Measurements from ENCODE around the gene SLC8B1.

The SLC8B1 gene

DNA sequence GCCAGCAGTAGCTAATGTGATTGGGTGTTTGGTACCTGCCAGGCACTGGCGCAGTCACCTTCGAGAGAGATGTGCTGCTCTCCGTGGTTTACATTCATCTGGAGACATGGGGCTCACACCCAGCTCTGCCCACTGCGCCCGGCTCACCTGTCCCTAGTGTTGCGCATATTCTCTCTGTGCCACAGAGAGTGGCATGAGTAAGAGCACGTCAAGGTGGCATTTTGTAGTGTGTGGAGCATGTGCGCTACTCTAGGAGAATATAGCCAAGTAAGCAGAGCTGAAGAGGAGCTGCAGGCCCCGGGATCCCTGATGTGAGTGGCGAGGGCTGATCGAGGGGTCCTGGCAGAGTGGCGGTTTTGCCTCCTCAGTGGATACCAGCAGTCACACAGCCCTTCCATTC, 66.8 kb downstream of the SLC8B1 start:
- FAIRE-seq = no peak

DNA sequence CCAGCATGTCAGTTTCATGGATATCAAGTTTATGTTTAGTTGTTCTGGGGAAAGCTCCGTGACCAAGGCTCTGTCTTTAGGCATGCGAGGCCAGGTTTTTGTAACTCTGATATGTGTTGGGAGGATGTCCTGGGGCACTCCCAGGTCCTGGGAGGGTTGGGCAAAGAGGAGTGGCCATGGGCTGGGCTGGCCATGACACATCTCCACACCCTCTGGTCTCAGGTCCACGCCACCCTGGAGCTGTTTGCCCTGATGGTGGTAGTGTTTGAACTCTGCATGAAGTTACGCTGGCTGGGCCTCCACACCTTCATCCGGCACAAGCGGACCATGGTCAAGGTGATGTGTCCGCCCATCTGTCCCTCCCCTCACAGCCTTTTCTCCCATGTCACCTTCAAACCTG, 67.3 kb downstream of the SLC8B1 start:
- FAIRE-seq = no peak

DNA sequence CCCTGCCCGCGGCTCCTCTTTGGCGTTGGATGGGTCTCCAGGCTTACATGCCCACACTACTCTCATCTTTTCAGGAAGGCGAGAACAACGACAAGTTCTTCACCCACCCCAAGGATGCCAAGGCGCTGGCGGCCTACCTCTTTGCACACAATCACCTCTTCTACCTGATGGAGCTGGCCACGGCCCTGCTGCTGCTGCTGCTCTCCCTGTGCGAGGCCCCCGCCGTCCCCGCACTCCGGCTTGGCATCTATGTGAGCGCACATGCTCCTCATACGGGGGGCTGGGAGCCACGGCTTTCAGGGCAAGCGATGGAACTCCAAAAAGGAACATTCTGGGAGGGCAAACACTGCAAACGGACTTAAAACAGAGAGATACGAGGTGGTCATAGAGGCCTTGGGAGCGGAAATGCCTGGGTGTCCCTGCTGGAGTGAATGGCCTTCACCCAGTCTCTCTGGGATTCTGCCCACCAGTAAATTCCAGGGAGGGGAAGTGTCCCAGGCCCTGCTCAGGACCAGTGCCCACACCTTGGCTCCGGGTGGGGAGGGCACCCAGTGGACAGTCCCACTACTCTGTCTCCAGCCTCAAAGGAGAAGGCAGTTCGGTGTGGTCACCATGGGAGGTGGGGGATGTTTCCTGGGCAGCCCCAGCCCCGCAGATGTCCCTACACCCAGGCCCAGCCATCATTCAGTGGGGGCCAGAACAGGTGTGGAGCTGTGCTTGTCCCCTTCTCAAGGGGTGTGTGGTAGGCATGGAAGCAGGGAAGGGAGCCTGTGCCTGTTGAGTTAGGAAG, 68.6 kb downstream of the SLC8B1 start:
- no peak for FAIRE-seq

DNA sequence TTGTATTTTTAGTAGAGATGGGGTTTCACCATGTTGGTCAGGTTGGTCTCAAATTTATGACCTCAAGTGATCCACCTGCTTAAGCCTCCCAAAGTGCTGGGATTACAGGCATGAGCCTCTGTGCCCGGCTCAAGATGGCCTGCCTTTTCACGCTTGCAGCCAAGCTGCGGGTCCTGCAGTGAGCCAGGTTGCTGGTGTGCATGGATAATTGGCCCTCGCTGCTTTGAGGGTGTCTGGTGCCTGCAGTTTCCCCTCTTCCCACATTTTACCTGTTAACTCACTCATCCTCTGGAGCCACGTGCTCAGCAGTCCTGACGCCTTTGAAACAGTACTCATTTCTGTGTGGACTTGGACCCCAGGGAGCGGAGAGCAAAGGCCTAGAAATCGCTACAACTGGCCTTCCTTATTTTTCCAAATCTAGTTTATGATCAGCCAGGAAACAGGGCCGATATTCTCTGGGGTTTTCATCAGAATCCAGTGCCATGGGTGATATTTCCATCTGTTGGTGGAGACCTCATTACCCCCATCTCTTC, 71.4 kb downstream of the SLC8B1 start:
- no peak for FAIRE-seq

DNA sequence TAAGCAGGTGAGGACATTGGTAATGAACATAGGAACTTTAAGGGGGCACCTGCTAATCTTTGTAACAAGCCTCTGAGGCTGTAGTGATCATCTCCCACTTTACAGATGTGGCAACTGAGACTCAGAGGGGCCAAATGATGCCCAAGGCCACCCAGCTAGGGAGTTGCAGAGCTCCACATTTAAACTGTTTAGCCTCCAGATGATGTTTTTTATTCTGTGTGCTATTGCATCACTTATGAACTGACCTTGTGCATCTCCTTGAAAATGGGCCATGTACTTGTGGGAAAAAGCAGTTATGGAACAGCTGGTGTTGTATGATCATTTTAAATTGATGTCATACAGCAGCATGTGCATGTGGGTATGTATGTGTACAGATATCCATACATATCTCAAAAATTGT, 72.2 kb downstream of the SLC8B1 start:
- no peak for FAIRE-seq

DNA sequence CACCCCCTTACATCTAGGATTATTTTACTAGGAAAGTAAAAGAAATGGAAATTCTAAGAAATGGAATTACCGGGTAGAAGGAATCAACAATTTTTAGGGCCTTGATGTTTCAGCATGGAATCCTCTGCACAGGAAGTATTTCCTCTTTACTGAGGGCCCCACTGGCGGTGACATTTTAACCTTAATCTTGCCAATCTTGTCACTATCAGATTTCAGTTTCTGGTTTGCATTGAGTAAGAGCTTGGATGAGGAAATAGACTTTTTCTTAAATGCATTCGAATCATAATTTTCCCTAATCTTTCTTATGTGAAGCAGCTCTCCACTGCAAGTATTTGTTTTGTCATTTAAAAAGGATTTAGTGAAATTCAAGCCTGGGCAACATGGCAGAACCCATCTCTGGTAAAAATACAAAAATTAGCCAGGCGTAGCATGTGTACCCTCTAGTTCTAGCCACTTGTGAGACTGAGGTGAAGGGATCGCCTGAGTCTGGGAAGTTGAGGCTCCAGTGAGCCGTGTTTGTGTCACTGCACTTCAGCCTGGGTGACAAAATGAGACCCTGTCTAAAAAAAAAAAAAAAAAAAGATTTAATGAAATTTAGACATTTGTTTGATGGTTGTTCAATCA, 73.0 kb downstream of the SLC8B1 start:
- no peak for FAIRE-seq

DNA sequence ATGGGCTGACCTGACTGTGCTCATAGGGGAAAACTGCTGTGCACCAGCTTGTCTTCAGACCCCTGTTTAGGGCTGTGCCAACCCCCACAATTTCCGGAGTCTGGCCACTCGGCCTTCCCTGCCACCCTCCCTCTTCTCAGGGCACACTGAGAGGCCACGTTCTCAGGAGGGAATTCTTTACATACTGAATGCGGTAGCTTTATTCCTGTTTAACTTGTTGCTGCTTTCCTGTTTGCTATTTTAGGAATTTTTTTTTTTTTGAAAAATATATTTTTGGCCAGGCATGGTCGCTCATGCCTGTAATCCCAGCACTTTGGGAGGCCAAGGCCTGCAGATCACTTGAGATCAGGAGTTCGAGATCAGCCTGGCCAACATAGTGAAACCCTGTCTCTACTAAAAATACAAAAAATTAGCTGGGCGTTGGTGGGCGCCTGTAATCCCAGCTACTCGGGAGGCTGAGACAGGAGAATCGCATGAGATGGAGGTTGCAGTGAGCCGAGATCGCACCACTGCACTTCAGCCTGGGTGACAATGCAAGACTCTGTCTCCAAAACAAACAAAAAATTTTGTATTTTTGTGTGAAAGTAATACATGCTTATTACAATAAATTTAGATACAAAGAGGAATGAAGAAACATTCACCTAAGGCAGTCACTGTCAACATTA, 74.1 kb downstream of the SLC8B1 start:
- FAIRE-seq = no peak

DNA sequence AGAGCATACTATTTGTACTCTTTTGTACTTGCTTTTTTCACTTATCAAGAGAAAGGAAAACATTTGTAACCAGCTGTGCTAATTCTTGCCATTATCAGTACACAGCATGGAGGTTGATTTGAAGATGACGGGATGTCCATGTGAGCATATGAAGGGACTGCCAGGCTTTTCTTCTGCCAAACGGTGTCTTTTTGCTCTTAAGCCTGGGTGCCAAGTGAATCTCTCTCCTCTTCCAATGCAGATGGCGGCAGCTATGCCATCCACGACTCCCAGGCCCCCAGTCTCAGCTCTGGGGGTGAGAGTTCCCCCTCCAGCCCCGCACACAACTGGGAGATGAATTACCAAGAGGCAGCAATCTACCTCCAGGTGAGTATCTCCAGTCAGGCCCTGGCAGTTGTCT, 74.8 kb downstream of the SLC8B1 start:
- no peak for FAIRE-seq

DNA sequence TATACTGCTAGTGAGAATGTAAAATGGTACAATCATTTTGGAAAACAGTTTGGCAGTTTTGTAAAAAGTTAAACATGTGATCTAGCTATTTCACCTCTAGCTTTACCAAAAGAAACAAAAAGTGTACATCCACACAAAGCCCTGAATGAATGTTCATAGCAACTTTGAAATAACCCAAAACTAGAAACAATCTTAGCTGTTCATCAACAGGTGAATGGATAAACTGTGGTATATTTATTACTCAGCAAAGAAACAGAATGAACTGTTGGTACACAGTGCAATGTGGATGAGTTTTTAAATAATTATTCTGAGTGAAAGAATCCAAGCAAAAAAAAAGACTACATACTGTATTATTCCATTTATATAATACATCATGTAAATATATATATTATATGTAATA, 77.3 kb downstream of the SLC8B1 start:
- FAIRE-seq = no peak

DNA sequence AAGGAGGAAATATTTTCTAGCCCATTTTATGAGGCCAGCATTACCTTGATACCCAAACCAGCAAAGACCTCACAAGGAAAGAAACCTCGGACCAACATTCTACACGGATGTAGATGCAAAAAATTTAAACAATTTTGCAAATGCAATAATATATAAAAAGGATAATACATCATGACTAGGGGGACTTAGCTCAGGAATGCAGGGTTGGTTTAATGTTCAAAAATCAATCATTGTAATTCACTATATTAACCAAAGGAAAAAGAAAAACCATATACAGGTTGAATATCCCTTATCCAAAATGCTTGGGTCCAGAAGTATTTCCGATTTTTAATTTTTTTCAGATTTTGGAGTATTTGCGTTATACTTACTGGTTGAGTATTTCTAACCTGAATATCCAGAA, 80.6 kb downstream of the SLC8B1 start:
- FAIRE-seq = no peak

DNA sequence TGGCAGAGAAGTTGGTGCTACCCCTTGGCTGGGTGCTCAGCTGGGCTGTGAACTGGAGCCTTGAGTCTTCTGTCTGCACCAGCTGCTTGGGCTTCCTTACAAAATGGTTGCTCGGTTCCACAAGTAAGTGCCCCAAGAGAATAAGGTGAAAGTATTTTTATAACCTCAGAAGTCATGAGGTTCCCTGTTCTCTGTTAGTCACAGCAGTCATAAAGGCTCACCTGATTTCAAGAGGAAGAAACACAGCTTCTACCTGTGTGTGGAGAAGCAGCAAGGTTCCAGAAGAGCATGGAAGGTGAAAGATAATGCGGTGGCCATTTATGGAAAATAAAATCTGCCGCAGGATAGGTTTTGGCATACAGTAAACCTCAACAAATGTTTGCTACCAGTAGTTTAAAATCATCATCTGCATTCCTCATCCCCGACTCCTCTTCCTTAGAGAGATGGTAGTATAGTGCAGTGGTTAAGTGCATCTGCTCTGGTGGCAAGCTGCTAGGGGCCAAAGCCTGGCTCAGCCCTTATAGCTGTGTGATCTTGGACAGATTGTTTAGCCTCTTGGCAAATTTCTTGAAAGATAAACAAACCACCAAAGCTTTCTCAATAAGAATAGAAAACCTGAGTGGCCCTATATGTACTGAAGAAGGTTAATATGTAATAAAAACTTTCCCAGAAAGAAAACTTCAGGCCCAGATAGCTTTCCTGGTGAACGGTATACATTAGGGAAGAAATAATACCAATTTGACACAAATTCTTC, 81.2 kb downstream of the SLC8B1 start:
- FAIRE-seq = no peak

DNA sequence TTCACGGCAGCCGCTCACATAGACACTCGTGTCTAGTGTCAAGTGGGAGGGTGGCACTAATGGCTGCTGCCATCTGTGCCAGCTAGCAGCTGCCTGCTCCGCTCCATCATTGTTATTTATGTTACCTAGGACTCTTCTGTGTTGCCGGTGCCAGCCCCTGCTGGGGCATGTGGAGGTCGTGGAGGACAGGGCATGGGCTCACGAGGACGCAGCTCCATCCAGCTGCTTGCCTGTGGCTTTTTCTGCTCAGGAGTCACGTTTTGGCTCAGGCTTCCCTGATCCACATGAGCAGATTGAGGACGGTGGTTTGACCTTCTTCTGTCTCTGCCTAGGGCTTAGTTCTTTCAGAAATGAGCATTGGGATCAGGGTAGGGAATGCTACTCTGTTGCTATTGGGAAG, 82.4 kb downstream of the SLC8B1 start:
- FAIRE-seq = no peak

DNA sequence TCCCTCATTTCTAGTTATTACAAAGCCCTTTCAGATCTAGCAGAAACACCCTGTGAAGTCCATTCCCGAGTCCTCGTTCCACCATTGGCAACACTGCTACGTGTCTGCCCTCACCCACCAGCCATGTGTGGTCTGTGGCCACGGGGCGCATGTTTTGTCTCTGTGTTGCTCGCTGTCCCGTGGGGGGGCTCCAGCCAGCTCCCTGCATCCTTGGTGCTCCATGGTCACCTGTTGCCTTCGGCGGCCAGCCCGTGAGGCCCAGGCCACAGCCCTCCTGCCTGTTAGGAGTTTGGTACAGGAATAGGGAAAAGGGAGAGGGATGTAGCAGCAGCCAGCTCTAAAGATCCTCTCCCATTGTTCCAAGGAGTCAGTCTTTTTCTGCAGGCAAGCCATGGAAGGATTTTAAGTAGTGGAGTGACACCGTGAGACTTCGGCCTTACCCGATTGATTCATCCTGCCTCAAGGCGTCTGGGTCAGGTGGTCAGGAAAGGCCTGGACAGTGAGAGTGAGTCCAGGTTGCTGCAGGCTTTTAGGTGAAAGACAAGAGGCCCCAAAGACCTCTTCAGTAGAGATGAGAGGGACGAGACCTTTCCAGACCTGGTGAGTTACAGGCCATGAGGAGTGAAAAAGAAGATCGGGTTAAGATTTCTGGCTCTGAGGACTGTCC, 83.4 kb downstream of the SLC8B1 start:
- no peak for FAIRE-seq

DNA sequence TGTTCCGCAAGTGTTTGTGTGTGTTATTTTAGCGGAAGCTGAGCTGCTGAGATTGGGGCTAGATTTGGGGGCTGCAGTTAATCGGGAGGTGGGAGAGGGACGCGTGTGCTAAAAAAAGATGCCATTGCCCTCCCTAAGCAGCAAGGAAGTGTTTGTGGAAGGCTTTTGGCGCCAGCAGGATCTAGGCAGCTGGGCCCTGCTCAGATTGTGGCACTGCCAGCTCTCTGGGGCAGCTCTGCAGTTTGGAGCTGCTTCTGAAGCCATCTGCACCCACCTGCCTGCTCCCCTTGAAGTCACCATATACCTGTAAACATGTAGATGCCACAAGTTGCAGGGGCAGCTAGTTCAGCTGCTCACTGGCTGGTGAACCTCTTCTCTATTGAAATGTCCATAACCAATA, 84.9 kb downstream of the SLC8B1 start:
- no peak for FAIRE-seq

DNA sequence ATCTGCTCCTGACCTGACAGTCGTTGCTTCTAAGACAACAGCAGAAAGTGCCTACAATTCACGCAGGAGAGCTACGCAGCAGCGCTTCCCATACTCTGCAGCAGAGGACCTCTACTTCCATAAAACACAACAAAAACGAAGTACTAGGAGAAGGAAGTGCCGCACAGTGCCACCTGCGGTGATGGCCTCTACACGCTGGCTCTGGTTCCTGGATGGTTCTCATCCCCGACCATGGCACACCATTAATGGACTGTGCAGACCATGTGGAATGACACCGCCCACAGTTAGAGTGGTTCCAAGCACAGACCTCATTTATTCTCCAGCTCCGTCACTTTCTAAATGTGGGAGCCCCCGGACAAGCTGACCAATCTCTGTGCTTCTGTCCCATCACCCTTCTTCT, 85.4 kb downstream of the SLC8B1 start:
- no peak for FAIRE-seq

DNA sequence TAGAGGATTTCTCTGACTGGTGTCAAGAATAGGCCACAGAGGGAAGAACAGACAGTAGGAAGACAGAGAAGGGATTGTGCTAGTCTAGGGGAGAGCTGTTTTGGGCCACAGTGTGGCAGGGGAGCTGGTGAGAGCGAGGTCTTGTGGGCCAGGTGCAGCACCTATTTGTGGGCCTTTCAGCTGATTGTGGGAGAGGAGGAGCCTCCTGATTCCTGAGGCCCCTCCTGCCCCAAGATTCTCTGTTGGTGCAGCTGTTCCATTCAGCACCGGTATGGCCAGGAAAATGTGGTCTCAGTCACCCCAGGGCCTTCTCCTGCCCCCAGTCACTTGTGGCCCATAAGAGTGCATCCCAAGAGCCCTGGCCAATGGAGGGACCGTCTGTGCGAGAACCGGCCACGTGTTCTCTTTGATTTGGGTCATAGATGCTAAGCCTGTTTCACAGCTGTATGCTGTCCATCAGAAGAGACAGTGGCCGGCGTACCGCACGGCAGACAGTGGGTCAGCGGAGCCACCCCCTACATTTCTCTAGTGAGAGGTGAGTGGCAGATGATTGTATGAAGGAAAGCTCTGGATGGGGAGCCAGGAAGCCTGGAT, 86.0 kb downstream of the SLC8B1 start:
- no peak for FAIRE-seq
